Measurements from ENCODE around the gene CDNF.

- TF ChIP-seq CTCF (IDR thresholded peaks at IDR 0.05) (no peak), POLR2A (IDR thresholded peaks at IDR 0.05) (no peak)
Measured at GRCh38 chr10:14884082-14884481, 46.2 kb upstream of the CDNF start.

All from esophagus squamous epithelium (tissue), 4 donors.